Sciatic nerve (tissue), 2 donors: ENCODE results near the gene CALHM2. TPM values are rescaled to one million over a fixed set of nuclear protein-coding genes. Genes with fewer than 3 reads are reported as not detected.
A peak's percentile ranks its signal among the peaks of the same experiment; 100 is the strongest.

Source experiments
- ATAC-seq: fragments of 200-7000 bp; cut with Tn5 transposase; one replicate; pipeline ENCODE4 v1.9.1; 2020; ENCODE audit warnings: mild to moderate bottlenecking, moderate library complexity
- DNase-seq: peaks from one replicate; pipeline ENCODE4 v3.0.0-alpha.2; 2020; ENCODE audit warnings: low spot score
- intact Hi-C: fragments of 100-400 bp; cut with DNase I; formaldehyde crosslinking; loops from one replicate; pipeline ENCODE4 v1.14.2; 2022
- total RNA-seq: library from RNA; stranded (reverse); fragmentation: NEBNext Ultra II Directional; extraction: Animal tissue kit (Norgen Biotek cat#: 25700); gene quantifications from one replicate; pipeline ENCODE4 v1.2.1, GENCODE V29; 2021
- donor health status: DM: no; HTN: no; CAD: no.
- donor health status: DM: no; HTN: no; CAD: no.

Gene CALHM2
- total RNA-seq, 1 donor from 2014 or later, result 46.3 TPM

DNA sequence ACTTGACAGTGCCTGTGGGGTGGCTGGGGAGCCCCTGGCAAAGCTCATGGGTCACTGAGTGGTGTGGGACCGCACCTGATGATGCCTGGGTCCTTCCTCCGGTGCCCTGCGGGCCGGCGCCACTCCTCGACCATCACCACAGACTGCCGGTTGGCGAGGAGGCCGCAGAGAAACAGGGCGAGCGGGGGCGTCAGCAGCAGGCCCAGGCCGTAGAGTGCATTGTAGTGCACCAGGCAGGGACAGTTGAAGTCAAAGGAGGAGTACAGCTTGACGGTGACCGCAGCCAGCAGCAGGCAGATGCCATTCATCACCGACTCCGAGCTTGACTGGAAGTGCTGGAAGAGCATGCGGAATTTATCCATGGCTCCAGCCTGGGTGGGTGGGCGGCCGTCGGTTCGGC, 26.5 kb upstream of the CALHM2 start:
- no peak for ATAC-seq
- no peak for DNase-seq
- intact Hi-C loops, result no loop called here

DNA sequence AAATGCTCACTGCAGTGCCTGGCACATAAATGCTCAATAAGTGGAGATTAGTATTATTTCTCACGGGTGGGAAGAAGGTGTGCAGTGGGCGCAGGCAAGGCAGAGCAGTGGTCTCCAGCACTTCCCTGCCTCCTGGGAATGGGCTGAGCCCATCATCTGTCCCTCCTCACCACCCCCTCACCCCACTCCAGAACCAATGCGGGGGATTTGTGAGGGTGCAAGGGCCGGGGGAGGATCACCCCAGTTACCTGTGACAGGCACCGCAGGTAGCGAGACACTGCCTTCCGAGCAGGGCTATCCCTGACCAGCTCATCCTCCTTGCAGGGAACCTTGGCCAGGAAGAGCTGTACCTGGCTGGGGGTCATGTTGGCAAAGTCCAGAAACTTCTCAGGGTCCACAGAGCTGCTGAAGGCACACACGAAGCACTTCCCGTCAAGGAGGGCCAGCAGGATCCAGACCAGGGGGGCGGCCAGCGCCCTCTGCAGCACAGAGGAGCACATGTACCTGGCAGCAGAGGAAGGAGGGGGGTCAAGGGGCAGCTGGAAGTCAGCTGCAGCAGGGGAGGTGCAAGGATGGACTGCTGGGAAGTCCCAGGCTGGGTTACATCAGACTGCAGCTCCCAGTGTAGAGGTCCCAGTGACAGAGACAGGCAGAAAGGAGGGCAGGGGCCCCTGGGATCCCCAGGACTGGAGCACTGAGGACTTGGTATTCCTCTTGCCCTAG, 24.0 kb upstream of the CALHM2 start:
- intact Hi-C loops, result no loop called here
- DNase-seq, result no peak
- ATAC-seq, result no peak

DNA sequence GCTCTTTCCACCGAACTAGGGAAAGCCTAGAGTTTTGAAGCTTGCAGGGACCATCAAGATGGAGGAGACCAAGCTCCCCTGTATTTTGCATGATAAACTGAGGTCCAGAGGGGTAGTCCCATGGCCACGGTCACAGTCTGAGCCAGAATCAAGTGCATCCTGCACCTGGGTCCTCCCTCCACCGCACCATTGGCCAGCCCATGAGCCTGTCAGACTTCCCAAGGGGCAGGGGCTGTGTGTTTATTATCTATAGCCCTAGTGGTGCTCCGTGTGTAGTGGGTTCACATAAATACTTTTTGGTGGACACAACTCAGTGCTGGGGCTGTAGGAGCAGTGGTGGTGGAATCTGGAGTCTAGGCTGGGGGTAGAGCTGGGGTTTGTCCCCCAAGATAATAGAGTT, 23.3 kb upstream of the CALHM2 start:
- ATAC-seq (no peak), DNase-seq (no peak)
- intact Hi-C loops, result no loop called here

DNA sequence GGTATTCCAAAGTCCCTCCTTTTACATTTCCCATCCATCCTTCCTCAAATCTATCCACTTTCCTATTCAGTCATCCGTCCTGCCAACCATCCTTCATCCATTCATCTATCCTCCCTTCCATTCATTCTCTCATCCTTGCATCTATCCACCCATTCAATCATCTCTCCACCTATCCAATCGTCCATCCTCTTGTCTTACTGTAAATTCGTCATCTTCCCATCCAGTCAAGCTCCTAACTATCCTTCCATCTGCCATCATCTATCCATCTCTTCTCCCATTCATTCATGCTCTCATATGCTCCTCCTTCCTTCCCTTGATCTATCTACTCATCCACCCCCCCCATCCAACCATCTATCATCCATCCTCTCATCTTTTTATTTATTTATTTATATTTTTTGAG, 21.9 kb upstream of the CALHM2 start:
- DNase-seq (no peak), ATAC-seq (no peak)
- intact Hi-C loops, result no loop called here

DNA sequence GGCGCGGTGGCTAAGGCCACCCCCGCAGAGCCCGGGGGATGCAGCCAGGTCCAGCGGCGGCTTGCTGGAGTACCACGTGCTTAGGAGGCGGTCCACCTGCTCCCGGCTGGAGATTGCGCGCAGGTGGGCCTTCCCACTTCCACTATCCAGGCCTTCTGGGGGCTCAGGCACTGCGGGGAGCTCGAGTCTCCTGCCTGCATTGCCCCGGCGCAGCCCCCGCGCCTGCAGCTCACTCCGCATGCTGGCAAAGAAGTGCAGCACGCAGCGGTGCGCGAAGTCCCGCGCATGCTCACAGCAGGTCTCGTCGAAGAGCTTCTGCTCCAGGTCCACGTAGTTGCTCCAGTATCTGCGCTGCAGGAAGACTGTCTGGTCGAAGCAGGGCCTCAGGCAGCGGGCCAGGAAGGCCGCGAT, 21.1 kb upstream of the CALHM2 start:
- ATAC-seq (no peak), DNase-seq (no peak)
- intact Hi-C loops, result no loop called here

DNA sequence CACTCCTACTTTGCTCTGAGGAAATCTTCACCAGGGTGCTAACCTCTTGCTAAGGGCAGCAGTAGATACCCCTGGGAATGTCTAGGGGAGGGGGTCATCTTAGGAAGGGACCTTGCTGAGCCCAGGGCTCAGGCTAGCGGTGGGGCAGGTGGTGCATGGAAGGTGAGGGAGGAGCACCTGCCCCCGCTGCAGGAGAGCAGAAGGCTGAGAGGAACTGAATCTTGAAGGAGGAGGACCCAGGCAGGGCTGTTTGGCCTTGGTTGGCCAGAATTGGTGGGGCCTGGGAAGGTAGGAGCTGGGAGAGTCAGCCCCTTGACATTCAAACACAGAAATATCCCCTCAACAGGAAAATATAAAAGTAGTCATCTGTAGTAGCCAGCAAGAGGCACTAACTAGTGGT, 19.8 kb upstream of the CALHM2 start:
- intact Hi-C loops, result no loop called here
- ATAC-seq (no peak), DNase-seq (no peak)

DNA sequence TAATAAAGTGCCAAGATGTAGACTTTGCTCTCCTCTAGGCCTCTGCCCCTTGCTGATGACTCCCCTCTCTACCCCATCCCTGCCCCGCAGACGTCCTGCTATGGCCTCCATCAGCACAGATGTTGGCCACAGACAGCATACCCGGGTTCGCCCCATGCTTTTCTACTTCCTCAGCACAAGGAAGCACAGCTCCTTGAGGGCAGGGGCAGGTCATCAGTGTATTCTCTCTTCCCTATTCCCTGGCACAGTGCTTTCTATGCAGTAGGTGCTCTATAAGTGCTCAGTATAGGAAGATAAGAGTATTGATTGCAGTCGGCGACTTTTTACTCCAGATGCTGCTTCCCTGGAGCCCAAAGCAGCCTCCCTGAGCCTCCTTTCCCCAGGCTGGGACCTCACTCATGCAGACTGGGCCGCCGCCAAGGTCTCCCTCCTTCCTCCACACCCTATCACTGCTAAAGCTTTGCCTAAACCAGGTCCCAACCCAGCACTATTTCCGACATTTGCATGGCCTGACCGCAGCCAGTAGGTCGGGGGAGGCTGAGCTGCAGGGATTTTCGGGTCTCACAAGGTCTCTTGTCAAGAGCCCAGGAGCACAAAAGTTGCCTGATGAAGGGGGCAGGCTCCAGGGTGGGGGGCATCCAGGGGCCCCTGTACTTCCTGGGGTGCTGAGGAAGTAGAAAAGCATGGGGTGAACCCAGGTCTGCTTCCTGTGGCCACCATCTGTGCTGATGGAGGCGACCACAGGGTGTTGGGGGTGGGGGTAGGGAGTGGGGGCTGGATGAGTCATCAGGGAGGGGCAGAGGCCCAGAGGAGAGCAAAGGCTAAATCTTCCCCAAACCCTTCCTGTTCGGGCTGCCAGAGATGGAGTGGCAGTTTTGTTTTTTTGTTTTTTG, 18.8 kb upstream of the CALHM2 start:
- no peak for DNase-seq
- peak; percentile 57 for ATAC-seq
- intact Hi-C loops, result no loop called here

DNA sequence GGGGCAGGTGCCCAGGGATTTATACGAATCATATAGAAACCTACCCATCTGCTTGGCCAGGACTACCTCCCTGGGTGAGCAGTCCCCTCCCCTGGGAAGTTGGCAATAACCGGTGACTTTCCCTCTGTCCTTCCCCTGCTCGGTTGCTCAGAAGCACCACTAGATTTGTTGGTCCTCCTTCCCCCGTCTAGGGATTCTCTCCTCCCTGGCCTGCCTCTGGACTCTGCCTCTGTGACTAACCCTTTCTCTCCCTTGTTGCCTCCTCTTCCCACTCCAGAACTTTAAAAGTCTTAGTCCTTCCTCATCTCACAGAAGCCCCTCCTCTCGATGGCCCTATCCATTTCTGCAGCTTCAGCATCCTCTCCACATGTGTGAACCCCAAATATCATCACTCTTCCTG, 17.0 kb upstream of the CALHM2 start:
- ATAC-seq, result no peak
- intact Hi-C loops, result no loop called here
- DNase-seq, result no peak

DNA sequence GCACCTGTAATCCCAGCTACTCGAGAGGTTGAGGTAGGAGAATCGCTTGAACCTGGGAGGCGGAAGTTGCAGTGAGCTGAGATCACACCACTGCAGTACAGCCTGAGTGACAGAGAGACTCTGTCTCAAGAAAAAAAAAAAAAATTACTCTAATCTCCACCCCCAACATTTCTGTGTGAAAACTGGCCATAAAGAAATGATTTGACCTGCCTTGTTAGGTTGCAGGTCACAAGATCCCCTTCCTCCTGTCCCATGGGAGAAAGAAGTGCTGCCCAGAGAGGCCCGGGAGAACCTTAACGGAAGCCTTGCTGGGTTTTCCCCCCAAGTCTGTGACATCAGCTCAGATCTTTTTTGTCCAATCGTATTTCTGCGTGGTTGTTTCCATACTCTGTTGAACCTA, 15.2 kb upstream of the CALHM2 start:
- no peak for DNase-seq
- ATAC-seq, result no peak
- intact Hi-C loops, result no loop called here

DNA sequence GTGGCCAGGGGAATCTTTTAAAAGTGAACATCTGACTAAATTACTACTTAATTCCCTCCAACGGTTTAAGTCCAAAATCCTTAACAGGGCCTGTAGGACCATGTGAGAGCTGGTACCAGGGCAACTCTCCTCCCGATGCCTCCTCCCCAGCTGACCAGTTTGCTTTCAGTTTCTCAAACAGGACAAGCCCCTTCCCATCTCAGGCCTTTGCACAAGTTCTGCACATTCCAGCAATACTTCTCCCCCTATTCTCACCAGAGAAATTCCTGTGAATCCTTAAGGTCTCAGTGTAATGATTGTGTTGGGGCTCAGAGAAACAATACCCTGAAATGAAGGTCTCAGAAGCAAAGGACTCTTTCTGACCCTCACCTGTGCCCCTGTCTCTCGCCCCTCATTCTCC, 14.6 kb upstream of the CALHM2 start:
- ATAC-seq, result no peak
- DNase-seq, result no peak
- intact Hi-C loops, result no loop called here

DNA sequence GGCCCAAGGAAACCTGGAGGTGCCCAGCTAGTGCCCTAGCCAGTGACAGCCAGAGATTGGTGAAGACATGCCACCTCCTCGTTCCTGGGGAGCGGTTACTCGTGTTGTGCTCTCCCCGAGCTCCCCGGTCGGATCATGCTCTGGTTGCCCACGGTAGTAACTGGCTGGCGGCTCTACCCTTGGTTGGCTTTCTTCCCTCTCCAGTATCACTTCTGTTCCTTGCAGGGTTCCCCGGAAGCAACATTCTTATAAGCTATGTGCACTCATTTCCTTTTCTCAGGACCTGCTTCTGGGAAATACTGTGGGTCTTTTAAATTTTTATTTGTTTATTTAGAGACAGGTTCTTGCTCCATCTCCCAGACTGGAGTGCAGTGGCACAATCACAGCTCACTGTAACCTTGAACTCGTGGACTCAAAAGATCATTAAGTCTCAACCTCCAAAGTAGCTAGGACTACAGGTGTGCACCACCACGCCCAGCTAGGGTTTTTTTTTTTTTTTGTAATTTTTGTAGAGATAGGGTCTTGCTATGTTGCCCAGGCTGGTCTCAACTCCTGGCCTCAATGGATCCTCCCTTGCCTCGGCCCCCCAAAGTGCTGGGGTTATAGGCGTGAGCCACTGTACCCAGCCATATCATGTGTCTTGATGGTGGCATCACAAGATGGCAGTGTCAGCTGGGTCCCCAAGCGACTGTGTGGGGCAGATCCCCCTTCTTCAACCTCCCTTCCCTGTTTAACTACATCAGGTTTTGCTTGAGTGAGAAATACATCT, 13.4 kb upstream of the CALHM2 start:
- DNase-seq (no peak), ATAC-seq (peak; percentile 13)
- intact Hi-C loops, result no loop called here

DNA sequence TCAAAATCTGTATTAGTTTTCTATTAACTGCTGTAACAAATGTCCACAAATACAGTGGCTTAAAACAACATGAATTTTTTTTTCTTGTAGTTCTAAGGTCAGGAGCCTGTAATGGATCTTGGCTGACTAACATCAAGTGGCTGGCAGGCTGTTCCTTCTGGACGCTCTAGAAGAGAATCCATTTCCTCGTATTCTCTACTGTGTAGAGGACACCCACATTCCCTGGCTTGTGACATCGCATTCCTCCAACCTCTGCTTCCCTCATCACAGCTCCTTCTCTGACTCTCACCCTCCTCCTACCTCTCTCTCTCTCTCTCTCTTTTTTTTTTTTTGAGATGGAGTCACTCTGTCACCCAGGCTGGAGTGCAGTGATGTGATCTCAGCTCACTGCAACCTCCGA, 11.3 kb upstream of the CALHM2 start:
- ATAC-seq (no peak), DNase-seq (no peak)
- intact Hi-C loops, result no loop called here

DNA sequence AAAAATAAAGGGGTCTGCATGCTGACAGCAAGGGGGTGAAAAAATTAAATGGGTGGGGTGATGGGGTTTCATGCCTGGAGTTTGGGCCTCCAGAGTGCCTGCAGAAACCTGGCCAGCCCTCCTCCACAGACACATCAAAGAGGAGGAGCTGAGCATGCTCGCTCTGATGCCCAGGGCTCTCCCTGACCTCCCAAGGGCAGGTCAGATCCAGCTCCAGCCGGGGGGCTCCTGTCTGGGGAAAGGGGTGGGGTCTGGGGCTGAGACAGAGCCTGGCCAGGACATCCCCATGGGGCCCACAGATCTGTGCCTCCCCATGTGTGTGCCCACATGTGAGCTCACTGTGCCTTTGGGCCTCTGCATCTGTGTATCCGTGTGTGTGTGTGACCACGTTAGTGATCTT, 7.4 kb upstream of the CALHM2 start:
- intact Hi-C loops, result no loop called here
- ATAC-seq (no peak), DNase-seq (no peak)

DNA sequence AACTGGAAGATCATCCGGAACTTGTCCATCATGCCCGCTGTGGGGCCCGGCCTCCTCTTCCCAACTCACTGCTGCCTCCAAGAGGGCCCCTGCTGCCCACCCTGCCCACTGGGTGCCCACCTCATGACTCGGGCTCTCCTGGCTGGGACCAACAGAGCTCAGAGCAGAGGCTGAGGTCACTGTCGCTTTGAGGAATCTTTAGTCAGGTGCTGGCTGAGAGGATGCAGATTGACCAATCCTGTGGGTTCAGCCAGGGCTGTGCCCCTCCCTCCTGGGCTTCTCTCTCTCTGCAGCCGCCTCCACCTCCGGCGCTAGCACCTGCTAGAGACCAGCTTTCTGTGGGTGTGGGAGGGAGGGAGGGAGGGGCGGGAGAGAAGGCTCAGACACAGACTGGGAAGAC, 6.5 kb upstream of the CALHM2 start, which contains the start of gene CALHM1:
Gene CALHM1, minus strand, starts transcription at position 181 of the 400 bp plus-strand sequence. Its CDS starts 149 bp downstream, at position 32.
- no peak for DNase-seq
- no peak for ATAC-seq
- intact Hi-C loops, result no loop called here

DNA sequence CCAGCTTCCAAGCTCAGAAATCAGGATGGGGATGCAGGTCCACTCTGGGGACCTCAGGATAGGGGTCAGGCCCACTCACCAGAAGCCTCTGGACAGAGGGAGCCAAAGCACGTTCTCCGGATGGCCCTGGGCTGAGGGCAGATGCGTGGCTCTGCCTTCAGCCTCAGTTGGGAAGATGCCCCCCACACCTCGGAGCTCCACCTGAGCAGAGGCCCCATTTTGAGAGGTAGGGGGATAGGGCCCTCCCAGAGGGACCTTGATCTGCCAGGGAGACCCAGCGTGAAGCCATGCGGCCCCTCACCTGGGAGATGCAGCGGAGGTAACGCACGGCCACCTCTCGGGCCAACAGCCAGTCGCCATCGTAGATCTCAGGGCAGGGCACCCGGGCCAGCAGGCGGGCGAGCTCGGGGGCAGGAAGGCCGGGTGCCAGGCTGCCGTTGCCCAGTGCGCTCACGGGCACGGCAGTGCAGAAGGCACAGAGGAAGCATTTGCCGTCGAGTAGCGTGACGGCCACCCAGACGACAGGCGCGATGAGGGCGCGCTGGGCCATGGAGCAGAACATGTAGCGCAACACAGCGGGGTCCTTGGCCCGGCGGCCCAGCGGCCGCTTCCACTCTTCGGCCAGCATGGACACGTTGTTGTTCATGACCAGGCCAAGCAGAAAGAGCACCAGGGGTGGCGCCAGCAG, 5.9 kb upstream of the CALHM2 start:
- DNase-seq, result no peak
- ATAC-seq, result no peak
- intact Hi-C loops, result no loop called here

DNA sequence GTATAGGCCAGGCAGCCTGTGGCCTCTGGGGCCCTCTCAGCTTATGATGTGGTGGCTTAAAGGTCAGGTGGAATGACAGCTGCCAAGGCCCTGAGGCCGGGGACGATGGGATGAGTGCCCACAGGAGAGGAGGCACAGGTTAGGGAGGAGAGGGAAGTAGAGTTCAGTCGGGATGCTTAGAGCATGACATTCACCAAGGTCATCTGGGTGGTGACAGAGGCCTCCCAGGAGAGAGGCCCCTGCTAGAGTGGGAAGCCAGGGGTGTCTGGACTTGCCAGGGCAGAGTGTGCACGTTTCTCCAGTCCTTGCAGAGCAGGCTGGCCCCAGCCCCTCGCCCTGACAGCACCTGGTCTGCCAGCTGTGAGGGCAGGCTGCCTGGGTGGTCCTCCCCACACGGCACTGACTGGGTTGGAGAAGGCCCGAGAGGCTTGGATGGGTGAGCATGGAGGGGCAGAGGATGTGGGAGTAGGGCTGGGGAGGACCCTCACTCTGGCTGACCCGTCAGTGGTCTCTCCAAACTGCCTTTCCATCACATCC, 5.1 kb upstream of the CALHM2 start:
- ATAC-seq (no peak), DNase-seq (no peak)
- intact Hi-C loops, result no loop called here

DNA sequence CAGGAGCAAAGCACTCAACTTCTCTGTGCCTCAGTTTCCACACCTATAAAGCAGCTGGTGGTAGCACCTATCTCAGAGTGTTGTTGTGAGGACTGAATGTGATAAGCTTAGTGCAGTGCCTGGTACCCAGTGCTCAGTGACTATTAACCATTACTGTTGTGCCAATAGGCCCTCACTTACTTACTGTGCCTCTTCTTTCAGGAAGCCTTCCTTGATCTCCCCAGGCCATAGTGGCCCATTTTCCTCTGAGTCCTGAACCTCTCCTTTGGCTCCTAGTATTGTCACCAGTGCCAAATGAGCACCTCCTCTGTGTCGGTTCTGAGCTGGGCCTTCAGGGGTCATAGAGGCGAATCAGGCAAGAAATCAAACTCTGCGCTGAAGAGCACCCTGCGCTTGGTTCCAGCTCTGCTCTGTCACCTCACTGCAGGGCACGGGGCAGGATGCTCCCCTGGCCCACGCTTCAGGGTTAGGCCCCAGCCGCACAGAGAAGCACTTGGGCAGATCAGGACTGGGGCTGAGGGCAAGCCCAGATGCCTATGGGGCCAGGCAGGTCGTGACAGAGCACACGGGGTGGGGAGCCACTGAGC, 4.0 kb upstream of the CALHM2 start:
- ATAC-seq (no peak), DNase-seq (no peak)
- intact Hi-C loops, result no loop called here

DNA sequence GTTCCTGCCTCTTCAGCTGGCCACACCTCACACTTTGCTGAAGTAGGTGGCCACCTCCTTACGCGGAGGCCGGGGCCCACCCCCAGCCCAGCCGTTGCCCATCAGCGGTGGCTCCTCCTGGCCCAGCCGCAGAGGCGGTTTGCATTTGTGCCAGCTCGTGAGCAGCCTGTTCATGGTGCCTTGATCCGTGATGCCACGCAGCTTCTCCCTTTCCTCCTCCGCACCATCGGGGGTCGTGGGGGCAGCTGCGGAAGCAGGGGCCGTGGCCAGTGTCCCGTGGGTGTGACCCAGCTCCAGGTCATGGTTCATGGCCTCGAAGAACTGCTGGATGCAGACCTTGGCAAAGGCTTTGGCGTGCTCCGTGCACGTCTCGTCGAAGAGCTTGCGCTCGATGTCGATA, 3.1 kb upstream of the CALHM2 start:
- DNase-seq, result no peak
- no peak for ATAC-seq
- intact Hi-C loops, result no loop called here

DNA sequence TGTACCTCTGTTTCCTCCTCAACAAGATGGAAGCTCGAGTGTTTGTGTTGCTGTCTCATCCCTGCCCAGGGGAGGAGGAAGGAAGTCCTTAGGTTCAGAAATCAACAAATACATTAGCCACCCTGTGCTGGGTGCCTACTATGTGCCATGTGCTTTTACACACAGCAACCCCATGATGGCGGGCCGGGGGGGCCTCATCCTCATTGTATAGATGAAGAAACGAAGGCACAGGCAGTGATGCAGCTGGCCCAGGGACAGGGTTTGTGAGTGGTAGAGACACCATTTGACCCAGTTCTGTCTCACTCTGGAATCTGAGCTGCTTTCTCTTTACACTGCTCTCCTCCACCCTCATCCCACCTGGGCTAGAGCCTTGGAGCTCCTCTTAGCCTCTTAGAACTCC, 1.9 kb upstream of the CALHM2 start:
- intact Hi-C loops, result no loop called here
- no peak for ATAC-seq
- DNase-seq, result no peak
